ENCODE results near the gene KCNS3. TPM values are rescaled to one million over a fixed set of nuclear protein-coding genes. Genes with fewer than 3 reads are reported as not detected.

The KCNS3 gene
- total RNA-seq, 1 donor from 2014 or later, result not detected

Other genes with a start within 250 kb of the KCNS3 start
- 33.4 and 36.6 TPM in 2 replicates for gene SMC6, start 124.9 kb upstream of the KCNS3 start, total RNA-seq
- gene GEN1, start 124.5 kb upstream of the KCNS3 start, total RNA-seq, result 25.0 and 31.1 TPM in 2 replicates
- not detected in 2 replicates for gene MSGN1, start 62.2 kb upstream of the KCNS3 start, total RNA-seq